NCI-H1694 (cell line): ENCODE results near the gene ADAT1.

Experiments
- DNase-seq: peaks from one replicate; lab custom pipeline; 2025; lab: John Stamatoyannopoulos, UW

Gene ADAT1

DNA sequence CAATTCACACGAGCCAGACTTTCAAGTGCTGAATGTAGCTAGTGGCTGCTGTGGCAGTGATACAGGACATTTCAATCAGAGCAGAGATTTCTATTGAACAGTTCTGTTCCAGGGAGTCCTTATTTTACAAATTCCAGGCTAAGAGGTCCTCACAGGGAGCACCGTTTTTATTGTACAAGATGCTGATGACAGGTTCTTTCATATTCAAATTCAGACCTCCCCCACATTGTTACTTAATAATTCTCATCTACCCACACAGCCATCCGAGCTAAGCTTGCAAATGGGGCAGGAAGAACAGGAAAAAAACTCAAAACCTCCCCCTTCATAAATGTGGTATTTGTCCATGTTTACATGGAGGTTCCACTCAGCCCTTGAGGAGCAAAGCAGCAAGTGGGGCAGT is 47.1 kb downstream of the ADAT1 start:
- DNase-seq: no peak

DNA sequence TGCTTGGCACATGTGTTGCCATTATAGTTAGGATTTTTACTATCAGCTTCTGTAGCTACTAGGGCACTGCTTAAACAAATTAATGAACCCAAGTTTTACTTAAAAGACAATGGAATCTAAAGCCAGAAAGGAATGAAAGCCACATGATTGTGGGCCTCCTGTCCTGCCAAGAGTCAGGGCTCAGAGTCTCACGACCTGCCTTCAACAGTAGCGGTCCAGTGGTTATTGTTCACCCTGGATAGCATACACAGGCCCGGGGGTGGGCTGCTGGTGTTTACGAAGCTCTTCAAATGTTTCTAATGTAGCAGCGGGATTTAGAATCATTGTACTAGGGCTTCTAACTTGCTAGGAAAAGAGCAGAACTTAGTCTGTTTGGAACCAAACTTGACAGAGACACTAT is 49.1 kb downstream of the ADAT1 start:
- no peak for DNase-seq

DNA sequence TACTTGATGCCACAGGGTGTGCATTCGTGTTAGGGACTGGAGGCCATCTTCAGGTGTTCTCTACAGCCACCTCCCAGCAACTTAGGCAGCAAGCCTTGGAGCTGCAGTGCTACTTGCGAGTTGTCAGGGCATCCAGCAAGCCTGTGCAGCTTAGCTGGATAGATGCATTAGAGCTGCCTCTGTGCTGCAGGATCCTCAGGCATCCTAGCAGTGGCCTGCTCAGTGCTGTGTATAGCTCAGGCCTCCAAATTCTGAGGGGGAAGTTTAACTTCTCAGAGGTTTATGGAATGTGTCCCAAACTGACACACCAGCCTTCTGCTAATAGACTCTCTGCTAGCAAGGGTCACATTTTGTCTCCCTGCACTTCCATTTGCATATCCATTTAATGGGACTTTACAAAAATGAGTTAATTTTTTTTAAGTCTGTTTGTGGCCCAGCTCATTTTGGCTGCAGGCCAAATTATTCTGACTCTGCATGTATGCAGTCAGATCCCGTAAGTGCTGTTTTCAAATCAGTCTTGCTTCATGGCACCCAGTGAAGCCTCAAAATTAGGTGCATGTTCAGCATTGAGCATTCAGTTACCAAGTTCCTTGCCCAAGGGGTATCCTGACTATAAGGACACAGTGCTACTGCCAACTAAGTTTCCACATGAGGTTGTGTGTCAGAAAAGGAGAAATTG is 50.1 kb downstream of the ADAT1 start:
- DNase-seq: no peak

DNA sequence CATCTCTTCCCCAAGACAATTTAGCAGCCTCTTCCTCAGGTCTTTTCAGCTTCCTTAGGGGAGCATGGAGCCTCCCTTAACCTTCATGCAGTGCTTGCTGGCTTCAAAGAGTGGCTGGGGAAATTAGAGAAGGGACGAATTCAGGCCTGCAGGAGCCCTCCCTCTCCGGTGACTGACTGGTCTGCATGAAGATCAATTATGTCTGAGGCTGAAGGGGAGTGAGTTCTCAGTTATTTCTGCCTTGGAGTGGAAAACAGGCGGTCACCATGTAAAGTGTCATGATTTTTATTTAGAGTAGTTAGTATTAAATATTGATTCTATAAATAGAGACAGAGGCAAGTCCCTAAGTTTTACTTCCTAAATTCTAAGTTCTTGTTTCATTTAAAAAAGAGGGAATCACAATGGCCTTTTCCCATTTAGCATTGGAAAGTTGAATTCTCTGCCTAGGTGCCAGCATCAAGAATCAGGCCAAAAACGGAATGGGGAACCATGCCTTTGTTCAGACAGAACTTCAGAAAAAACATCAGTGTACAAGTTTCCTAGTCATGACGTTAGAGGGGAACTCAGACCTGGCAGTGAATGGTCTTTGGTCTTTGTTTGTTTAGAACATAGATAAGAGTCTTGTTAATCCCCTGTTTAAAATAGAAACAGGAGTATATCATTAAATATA is 52.5 kb downstream of the ADAT1 start:
- no peak for DNase-seq

DNA sequence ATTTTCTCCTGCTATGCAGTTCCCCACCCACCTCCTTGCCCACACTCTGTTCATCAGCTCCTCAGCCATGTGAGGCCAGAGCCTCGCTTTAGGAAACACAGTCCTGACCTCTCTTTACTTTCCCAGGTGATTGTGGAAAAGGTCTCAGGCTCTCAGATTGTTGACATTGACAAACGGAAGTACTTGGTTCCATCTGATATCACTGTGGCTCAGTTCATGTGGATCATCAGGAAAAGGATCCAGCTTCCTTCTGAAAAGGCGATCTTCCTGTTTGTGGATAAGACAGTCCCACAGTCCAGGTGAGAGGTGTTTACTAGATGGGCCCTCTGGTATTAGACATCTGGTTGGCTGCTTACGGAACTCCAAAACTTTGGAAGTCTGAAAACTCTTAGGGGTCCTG is 55.2 kb downstream of the ADAT1 start:
- no peak for DNase-seq

DNA sequence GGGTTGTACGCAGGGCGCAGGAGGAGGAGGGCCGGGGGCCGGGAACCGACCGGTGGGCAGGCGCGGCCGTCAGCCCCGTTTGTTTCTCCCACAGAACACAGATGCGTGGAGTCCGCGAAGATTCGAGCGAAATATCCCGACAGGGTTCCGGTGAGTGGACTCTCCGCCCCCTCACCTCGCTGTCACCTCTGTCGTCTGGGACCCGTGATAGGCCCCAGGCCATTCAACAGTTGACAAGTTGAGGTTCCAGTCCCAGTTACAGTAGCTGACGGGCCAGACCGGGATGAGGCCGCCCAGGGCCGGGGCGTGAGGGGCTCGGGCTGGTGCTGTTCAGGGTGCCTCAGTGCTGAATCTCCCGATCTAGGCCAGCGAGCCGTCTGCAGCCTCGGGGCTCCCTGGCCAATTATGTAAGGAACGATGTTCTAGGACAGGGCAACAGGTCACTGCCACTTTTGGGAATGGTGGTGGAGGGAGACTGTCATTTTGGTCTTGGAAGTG is 56.3 kb downstream of the ADAT1 start:
- DNase-seq: no peak

DNA sequence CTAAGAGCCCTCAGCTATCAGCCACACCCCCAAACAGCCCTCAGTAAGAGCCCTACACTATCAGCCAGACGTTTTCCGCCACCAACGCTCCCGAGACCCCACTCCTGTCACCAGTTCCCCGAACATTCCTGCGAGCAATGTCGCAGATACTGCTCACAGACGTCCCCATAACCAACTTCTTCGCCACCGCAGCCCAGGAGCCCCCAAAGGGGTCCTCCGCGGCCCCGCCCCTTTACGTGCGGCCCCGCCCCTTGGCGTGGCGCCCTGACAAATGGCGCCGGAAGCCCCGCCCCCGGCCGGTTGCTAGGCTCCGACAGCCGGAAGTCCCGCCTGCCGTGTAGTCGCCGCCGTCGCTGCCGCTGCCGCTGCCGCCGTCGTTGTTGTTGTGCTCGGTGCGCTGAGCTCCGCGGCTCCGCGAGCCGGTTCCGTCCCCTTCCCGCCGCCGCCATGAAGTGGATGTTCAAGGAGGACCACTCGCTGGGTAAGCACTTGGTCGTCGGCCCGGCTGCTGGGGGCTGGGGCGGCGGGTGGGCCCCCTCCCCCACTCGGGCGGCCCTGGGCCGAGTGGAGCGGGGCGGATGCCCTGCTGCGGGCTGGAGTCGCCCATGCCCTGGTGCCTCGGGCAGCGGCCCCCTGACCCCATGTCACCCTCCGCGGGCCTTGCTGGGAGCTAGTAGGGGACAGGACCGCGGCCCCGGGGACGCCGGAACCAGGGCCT is 56.9 kb downstream of the ADAT1 start, which contains the start of gene GABARAPL2:
GABARAPL2 (plus strand) TSS at position 340 of the 718 bp plus-strand sequence; CDS start at position 448, 108 bp downstream.
- DNase-seq: peak; percentile 30

DNA sequence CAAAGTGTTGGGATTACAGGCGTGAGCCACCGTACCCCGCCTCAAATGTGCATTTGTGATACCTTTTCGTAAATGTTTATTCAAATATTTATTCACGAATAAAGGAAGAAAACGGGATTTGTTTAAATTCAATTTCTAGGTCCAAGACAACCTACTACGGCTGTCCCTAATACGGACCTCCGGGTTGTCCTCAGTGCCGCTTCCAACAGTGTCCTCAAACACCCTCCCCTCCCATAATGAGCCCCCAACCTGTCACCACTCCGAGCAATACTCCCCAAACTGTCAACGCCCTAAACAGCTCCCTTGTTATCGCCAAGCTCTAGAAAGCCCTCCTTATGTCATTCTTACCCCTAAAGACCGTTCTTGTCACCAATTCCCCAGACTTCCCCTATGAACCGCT is 57.4 kb downstream of the ADAT1 start:
- no peak for DNase-seq

DNA sequence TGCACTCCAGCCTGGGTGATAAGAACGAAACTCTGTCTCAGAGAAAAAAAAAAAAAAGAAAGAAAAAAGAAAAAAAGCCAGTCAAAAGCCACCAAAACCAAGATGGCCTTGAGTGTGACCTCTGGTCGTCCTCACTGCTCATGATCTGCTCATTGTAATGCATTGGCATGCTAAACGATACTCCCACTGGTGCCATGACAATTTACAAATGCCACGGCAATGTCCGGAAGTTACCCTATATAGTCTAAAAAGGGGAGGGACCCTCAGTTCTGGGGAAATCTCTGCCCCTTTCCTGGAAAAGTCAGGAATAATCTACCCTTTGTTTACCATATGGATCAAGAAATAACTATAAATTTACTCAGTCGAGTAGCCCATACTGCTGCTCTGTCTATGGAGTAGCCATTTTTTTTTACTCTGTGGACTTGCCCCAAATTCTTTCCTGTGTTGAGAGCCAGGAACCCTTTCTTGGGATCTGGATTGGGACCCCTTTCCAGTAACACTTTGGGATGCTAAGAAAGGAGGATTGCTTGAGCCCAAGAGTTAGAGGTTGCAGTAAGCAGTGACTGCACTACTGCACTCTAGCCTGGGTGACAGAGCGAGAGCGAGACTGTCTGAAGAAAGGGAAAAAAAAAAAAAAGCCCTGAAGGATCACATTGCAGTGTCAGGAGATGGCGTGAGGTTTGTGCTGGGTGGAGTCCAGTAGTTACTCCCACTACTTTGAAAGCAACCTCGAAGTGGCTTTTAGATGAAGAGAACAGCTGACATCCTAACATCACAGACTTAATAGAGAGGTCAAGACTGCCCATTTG is 63.3 kb downstream of the ADAT1 start:
- no peak for DNase-seq

DNA sequence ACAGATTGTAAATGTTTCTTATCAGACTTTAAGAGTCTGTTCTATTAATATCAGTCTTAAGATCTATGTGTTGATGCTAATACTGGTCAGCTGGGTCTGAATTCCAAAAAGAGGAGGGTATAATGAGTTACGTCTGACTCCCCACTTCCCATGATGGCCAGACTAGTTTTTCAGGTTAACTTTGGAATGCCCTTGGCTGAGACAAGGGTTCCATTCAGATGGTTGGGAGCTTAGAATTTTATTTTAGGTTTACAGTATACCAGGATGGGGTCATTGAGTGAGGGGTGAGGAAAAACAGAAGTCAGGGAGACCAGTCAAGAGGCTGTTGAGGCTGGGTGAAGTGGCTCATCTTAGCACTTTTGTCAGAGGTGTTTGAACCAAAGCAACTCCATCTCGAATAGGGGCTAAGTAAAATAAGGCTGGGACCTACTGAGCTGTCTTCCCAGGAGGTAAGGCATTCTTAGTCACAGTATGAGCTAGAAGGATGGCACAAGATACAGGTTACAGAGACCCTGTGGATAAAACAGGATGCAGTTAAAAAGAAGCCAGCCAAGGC is 64.2 kb downstream of the ADAT1 start:
- no peak for DNase-seq

DNA sequence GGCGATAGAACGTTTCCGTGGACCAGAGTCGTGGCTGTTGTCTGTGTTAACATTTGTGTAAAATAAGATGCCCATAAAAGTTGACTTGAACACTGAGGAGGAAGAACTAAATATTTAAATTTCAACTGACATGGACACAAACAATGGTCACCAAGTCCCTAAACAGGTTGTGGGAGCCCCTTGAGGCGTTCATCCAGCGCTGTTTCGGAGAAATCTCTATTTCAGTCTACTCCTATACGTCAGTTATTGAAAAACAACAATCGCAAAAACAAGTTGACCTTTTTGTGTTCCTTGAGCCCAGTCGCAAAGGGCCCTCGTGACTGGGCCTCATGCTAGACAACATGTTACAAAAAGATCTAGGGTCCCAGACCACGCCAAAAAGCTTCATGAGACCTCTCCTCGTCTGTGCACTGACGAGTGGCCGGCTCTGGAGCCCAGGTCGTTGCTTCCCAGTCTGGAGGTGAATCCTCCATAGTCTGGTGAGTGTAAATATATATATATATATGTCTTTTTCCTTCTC is 66.6 kb downstream of the ADAT1 start:
- no peak for DNase-seq

DNA sequence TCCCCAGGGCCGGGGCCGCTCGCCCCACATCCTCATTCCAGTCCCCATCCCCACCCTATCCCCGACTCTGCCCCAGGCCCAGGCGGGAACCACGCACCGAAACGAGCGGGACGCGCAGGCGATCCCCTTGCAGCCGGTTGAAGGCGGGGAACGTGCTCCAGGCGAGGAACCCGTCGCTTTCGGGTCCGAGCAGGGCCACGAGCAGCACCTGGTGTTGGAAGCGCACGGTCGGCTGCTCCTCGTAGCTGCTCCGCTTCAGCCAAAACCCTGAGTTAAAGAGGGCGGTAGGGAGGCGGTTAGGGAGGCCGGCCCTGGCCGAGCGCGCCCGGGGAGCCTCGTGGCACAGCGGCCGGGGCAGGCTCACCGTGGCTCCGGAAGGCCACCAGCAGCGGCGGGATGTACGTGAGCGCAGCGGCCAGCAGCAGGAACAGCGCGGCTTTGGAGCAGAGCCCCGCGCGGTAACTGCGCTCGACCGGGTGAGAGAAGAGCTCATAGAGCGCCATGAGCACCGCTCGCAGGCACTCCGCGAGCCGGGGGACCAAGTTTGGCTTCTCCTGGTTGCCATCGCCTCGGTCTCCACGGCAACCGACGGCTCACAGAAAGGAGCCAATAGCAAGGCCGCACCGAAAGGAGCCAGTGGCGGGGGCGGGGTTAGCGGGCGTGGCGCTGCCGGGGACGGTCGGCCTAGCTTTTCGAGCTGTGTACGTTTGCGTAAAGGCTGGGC is 67.2 kb downstream of the ADAT1 start, which contains the start of gene TMEM231:
TMEM231 (minus strand) TSS at position 546 of the 724 bp plus-strand sequence; CDS start at position 503, 43 bp downstream.
- peak; percentile 84 for DNase-seq

DNA sequence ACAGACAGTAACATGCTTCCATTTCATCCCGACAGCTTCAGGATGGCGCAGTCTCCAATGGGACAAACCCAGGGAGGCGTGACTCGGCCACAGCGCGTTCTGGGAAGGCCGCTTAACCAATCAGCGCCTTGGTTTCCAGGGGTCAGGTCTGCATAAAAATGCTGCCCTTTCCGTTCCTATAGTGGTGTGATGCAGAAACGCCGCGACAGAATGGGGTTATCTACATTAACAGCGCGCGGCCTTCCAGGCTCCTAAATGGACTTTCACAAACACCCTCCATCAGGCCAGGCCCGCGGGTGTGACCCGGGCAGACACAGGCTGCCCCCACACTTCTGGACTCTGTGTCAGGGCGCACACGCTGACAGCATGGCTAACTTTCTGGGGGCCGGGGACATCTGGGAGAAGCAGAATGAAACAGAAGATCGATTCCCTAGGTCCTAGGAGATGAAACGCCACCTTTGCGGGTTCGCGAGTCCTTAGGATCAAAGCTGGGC is 67.8 kb downstream of the ADAT1 start:
- DNase-seq: peak; percentile 59

DNA sequence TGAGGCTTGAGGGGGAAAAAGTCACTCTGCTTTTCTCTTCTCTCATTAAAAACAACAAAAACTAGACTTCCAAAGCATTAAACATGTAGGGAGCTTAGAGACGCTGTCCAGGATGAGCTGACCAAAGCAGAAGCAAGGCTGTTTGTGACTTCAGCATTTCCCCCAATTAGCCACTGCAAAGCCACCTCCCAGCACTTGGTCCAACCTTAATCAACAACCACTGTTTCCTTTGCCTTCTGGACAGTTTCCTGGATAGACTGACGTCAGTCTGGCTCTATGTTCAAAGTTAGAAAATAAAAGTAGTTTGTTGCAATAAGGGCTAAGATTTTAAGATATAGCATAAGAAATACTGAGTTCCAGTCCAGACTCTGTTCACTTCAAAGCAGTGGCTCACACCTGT is 70.1 kb downstream of the ADAT1 start:
- DNase-seq: no peak

DNA sequence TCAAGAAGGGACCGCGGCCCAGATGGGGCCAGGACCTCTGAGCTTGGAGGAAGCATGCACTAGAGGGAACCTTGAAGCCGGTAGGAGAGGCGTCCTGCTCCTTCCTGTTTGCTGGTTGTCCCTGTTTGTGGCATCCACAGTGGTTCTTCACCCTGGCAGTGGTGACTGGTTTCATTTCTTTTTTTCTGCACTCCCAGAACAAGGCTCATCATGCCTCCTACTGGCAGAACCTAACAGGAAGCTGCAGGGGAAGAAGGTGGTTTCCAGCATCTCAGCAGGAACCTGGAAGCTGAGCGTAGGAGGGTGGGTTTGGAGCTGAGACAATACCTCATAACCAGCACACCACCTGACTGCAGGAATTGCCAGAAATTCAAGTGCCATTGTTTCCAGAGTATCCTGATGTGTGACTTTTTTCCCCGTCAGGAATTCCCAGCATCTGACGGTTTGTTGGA is 72.8 kb downstream of the ADAT1 start:
- peak; percentile 30 for DNase-seq
